Measurements from ENCODE around the gene NRDC. TPM values are rescaled to one million over a fixed set of nuclear protein-coding genes. Genes with fewer than 3 reads are reported as not detected.

Gene NRDC
- total and polyA plus RNA-seq, 7 donors = 132 to 385 (median 268) TPM

DNA sequence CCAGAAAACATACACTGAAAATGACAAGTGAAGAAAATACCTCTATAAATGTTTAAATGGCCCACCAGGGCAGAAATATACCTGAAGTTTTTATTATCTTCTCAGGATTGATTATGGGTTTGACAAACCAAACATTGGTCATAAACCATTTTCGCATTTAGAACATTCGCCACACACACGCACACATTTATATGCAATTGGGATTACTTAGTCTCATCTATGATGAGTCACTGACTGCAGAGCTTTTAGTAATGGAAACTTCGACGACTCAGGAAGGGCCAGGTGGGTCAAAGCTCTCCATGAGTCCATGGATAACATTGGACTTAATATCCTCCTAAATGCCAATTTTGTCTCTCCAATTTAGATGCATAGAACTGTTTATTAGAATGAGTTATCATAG is 16.9 kb downstream of the NRDC start:
- Histone ChIP-seq H3K4me1 (peaks cover 34% of the 10 kb centered on the region), H3K27ac (no peak overlapping the region), H3K4me3 (no peak overlapping the region), H3K9me3 (no peaks in the 10 kb centered on the region), H3K36me3 (ENCODE audit: insufficient read depth in 1 of 2, low read depth in 1 of 2) (no peaks in the 10 kb centered on the region), H3K27me3 (ENCODE audit: insufficient read depth in 3 of 3, low read length in 2 of 3) (no peaks in the 10 kb centered on the region)
- WGBS, 3 donors = 87 to 93% (median 92%) methylated on average over 5 of the region's 5 CpGs
- no peak for ATAC-seq
- TF ChIP-seq, protein P1, sequence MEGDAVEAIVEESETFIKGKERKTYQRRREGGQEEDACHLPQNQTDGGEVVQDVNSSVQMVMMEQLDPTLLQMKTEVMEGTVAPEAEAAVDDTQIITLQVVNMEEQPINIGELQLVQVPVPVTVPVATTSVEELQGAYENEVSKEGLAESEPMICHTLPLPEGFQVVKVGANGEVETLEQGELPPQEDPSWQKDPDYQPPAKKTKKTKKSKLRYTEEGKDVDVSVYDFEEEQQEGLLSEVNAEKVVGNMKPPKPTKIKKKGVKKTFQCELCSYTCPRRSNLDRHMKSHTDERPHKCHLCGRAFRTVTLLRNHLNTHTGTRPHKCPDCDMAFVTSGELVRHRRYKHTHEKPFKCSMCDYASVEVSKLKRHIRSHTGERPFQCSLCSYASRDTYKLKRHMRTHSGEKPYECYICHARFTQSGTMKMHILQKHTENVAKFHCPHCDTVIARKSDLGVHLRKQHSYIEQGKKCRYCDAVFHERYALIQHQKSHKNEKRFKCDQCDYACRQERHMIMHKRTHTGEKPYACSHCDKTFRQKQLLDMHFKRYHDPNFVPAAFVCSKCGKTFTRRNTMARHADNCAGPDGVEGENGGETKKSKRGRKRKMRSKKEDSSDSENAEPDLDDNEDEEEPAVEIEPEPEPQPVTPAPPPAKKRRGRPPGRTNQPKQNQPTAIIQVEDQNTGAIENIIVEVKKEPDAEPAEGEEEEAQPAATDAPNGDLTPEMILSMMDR (IDR thresholded peaks at IDR 0.05) = no peak
- no peak for DNase-seq
- intact Hi-C loops (cut with DNase I) = no loop called here

DNA sequence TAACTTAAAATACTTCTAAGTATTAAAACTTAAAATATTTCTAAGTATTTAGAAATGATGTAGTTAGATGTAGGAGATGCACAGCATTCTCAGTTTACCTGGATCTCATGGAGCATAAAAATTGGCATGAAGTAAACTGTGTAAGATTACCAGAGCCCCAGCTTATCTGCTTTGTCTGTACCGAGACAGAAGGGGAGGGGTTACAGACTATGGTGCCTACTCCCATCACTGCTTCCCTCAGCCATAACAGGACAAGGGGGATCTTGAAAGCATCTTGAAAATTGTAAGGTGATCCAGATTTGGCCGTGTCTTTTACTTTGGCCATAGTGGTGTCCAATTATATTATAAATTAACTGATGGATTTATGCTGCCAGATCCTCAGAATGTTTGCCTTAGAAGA is 18.8 kb downstream of the NRDC start:
- no peaks in the 10 kb centered on the region for H3K9me3 ChIP-seq
- H3K27ac ChIP-seq = peak overlapping the region; percentile 52
- H3K27me3 ChIP-seq (ENCODE audit: insufficient read depth in 3 of 3, low read length in 2 of 3) = no peaks in the 10 kb centered on the region
- intact Hi-C loops (cut with DNase I) = no loop called here
- 37 to 63% (median 50%) methylated on average over 2 of the region's 2 CpGs for WGBS, 3 donors
- peaks cover 0 to 9% of the 10 kb centered on the region in 2 donors for H3K36me3 ChIP-seq (ENCODE audit: insufficient read depth in 1 of 2, low read depth in 1 of 2)
- TF ChIP-seq, protein P1 (IDR thresholded peaks at IDR 0.05) = no peak
- ATAC-seq (no peak), DNase-seq (no peak)
- peaks cover 26% of the 10 kb centered on the region for H3K4me1 ChIP-seq
- no peak overlapping the region for H3K4me3 ChIP-seq

DNA sequence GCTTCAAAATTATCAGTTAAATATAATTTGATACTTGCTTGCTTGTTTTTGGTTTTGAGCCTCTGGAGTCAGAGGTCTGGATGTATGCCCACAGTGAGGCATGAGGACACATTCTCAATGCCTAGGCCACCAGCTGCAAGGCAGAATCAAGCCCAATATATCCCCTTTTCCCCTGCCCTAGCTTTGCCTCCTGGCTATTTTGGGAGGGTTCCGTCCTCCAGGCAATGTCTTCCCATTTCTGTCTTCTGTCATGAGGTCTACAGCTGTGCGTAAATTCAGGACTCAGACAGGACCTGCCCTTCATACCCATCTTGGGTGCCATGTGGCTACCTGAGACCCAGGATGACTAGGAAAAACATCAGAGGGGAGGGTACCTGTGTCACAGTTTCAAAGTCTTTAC is 19.2 kb downstream of the NRDC start:
- 35 to 54% (median 36%) methylated on average over 2 of the region's 2 CpGs for WGBS, 3 donors
- peak overlapping the region; percentile 52 for H3K27ac ChIP-seq

DNA sequence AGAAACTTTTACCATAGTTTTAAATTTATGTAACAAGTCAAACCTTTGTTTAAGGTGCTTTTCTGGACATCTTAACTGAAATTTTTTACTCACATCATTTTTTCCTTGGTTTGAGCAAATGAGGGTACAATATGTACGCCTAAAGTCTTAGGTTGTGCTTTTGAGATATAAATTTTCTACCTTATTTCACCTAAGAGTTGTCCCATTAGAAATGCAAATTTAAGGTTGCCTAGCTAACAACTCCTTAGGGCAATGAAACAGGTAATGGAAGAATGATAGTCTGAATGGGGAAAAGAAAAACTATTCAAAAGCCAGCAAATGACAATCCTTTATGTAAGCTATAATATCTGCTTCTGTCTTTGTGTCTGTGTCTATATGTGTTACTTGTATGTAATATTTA is 19.6 kb downstream of the NRDC start:
- TF ChIP-seq, protein P1 (IDR thresholded peaks at IDR 0.05) = no peak
- 83 to 93% (median 91%) methylated on average over 1 of the region's 1 CpG for WGBS, 3 donors
- peaks cover 0 to 9% of the 10 kb centered on the region in 2 donors for H3K36me3 ChIP-seq (ENCODE audit: insufficient read depth in 1 of 2, low read depth in 1 of 2)
- peak overlapping the region; percentile 52 for H3K27ac ChIP-seq
- H3K27me3 ChIP-seq (ENCODE audit: insufficient read depth in 3 of 3, low read length in 2 of 3) = no peaks in the 10 kb centered on the region
- H3K4me3 ChIP-seq = no peak overlapping the region
- DNase-seq (no peak), ATAC-seq (no peak)
- H3K9me3 ChIP-seq = no peaks in the 10 kb centered on the region
- intact Hi-C loops (cut with DNase I) = no loop called here
- H3K4me1 ChIP-seq = peaks cover 26% of the 10 kb centered on the region

More for the DNA sequence above, 19.2 kb downstream of the NRDC start:
- DNase-seq (no peak), ATAC-seq (peak; percentile 41 to 77 (median 68))
- H3K9me3 ChIP-seq = no peaks in the 10 kb centered on the region
- H3K27me3 ChIP-seq (ENCODE audit: insufficient read depth in 3 of 3, low read length in 2 of 3) = no peaks in the 10 kb centered on the region
- H3K4me3 ChIP-seq = no peak overlapping the region
- TF ChIP-seq, protein P1 (IDR thresholded peaks at IDR 0.05) = no peak
- H3K36me3 ChIP-seq (ENCODE audit: insufficient read depth in 1 of 2, low read depth in 1 of 2) = peaks cover 0 to 9% of the 10 kb centered on the region in 2 donors
- intact Hi-C loops (cut with DNase I) = no loop called here
- H3K4me1 ChIP-seq = peaks cover 26% of the 10 kb centered on the region

DNA sequence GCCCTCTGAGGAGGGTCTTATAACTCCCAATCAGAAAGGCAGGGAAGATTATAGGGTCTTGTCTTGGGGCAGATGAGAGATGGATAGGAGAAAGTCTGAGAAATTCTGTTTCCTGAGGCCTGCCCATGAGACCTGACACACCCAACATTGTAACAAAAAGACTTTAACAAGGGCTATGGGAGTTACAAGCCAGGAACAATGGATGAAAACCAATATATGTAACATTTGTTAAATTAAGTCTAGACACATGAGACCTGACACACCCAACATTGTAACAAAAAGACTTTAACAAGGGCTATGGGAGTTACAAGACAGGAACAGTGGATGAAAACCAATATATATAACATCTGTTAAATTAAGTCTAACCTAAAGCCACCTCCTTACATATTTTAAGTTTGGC is 21.8 kb downstream of the NRDC start:
- Histone ChIP-seq H3K36me3 (ENCODE audit: insufficient read depth in 1 of 2, low read depth in 1 of 2) (peaks cover 0 to 9% of the 10 kb centered on the region in 2 donors), H3K27me3 (ENCODE audit: insufficient read depth in 3 of 3, low read length in 2 of 3) (no peaks in the 10 kb centered on the region), H3K27ac (no peak overlapping the region), H3K9me3 (no peaks in the 10 kb centered on the region), H3K4me1 (peaks cover 29% of the 10 kb centered on the region), H3K4me3 (no peak overlapping the region)
- intact Hi-C loops (cut with DNase I) = no loop called here
- DNase-seq = no peak
- TF ChIP-seq, protein P1 (IDR thresholded peaks at IDR 0.05) = no peak
- ATAC-seq = no peak
